ENCODE results near the gene ZRANB3.

DNA sequence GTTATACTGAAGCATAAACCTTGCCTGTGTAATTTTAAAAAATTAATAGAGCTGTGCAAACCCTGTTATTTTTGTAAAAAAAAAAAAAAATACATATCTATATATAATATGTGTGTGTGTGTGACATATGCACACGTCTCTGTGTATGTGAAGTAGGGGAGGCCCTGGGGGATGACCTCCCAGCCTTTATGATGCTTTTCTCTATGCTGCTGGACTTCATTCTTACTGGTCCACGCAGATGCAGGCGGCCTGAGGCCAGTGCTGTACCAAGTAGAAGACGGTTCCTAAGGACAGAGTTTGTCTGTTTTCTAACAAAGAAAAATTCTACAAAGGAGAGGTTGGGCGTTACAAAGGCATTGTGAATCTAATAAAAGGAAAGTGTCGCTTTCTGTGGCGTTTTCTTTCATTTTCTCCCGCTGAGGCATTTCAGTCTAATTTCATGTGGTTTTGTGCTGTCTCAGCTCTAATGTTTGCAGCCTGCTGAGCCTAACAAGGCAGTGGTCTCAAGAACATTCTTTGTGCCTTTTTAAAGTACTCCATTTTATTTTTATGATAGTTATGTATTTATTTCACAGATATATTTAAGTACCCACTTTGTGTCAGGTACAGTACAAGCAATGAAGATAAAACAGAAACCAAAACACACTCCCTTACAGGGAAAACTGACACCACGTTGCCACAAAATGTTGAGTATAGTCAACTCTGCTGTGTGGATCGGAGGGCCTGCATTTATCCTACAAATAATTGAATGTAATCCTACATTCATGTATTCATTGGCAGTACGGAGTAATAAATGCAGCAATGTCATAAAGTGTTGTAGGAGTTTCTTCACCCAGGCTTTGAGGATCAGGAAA is 360.9 kb downstream of the ZRANB3 start:
- no peak for TF ChIP-seq EZH2 (IDR thresholded peaks at IDR 0.05; ENCODE audit: low read depth)
- TF ChIP-seq, protein P1, sequence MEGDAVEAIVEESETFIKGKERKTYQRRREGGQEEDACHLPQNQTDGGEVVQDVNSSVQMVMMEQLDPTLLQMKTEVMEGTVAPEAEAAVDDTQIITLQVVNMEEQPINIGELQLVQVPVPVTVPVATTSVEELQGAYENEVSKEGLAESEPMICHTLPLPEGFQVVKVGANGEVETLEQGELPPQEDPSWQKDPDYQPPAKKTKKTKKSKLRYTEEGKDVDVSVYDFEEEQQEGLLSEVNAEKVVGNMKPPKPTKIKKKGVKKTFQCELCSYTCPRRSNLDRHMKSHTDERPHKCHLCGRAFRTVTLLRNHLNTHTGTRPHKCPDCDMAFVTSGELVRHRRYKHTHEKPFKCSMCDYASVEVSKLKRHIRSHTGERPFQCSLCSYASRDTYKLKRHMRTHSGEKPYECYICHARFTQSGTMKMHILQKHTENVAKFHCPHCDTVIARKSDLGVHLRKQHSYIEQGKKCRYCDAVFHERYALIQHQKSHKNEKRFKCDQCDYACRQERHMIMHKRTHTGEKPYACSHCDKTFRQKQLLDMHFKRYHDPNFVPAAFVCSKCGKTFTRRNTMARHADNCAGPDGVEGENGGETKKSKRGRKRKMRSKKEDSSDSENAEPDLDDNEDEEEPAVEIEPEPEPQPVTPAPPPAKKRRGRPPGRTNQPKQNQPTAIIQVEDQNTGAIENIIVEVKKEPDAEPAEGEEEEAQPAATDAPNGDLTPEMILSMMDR (conservative IDR thresholded peaks at IDR 0.05), result no peak
